GM23338 (cell line): ENCODE results near the gene TENM4. TPM values are rescaled to one million over a fixed set of nuclear protein-coding genes. Genes with fewer than 3 reads are reported as not detected.

Source experiments
- ATAC-seq: fragments of 200-7000 bp; cut with Tn5 transposase; 3 replicates; pipeline ENCODE4 v1.9.1; 2020
- DNase-seq: peaks from one replicate; pipeline ENCODE4 v3.0.0-alpha.2; 2015; ENCODE audit warnings: low spot score
- H2AFZ ChIP-seq: fragments of 200-600 bp; sonication (generic); 2 replicates; pipeline ENCODE4 v1.8.0; 2016; ENCODE audit warnings: antibody characterized with exemption, mild to moderate bottlenecking, moderate library complexity
- H3F3A ChIP-seq: fragments of 200-600 bp; sonication (generic); replicated peaks from 2 replicates; pipeline ENCODE4 v1.8.0; 2017; ENCODE audit warnings: antibody characterized with exemption, mixed run types, low read depth
- H3K27ac ChIP-seq: fragments of 200-600 bp; sonication (generic); 2 replicates; pipeline ENCODE4 v1.6.1; 2016; ENCODE audit warnings: low read depth
- H3K27me3 ChIP-seq: fragments of 200-600 bp; sonication (generic); 2 replicates; pipeline ENCODE4 v1.8.0; 2016; ENCODE audit warnings: mild to moderate bottlenecking, mixed run types, moderate library complexity; ENCODE audit not compliant: insufficient read depth
- H3K36me3 ChIP-seq: fragments of 200-600 bp; sonication (generic); 2 replicates; pipeline ENCODE4 v1.8.0; 2016; ENCODE audit warnings: mild to moderate bottlenecking; ENCODE audit not compliant: insufficient read depth
- H3K4me1 ChIP-seq: fragments of 200-600 bp; sonication (generic); 2 replicates; pipeline ENCODE4 v1.8.0; 2016; ENCODE audit warnings: mild to moderate bottlenecking, moderate library complexity; ENCODE audit not compliant: insufficient read depth
- H3K4me2 ChIP-seq: fragments of 200-600 bp; sonication (generic); 2 replicates; pipeline ENCODE4 v1.7.1; 2017; ENCODE audit warnings: mixed run types
- H3K4me3 ChIP-seq: fragments of 200-600 bp; sonication (generic); 2 replicates; pipeline ENCODE4 v1.6.1; 2016; ENCODE audit warnings: mixed run types
- H3K79me2 ChIP-seq: fragments of 200-600 bp; sonication (generic); replicated peaks from 2 replicates; pipeline ENCODE4 v1.8.0; 2017; ENCODE audit warnings: mild to moderate bottlenecking; ENCODE audit not compliant: insufficient read depth
- H3K9me2 ChIP-seq: fragments of 200-600 bp; sonication (generic); 2 replicates; pipeline ENCODE4 v1.8.0; 2017; ENCODE audit not compliant: insufficient read depth
- H4K20me1 ChIP-seq: fragments of 200-600 bp; sonication (generic); replicated peaks from 2 replicates; pipeline ENCODE4 v1.8.0; 2017; ENCODE audit warnings: mild to moderate bottlenecking; ENCODE audit not compliant: insufficient read depth
- H3K27ac Mint-ChIP-seq: 2 replicates; pipeline ENCODE4 v1.8.0; 2020; ENCODE audit warnings: inconsistent platforms, mild to moderate bottlenecking, moderate library complexity, mixed read lengths
- H3K27me3 Mint-ChIP-seq: 3 replicates; pipeline ENCODE4 v1.8.0; 2022; ENCODE audit warnings: low read depth, mild to moderate bottlenecking, moderate library complexity, mixed read lengths, inconsistent platforms; ENCODE audit not compliant: insufficient read depth, poor library complexity
- H3K36me3 Mint-ChIP-seq: 3 replicates; pipeline ENCODE4 v1.8.0; 2021; ENCODE audit warnings: low read depth, mild to moderate bottlenecking, inconsistent platforms, moderate library complexity, mixed read lengths
- H3K4me1 Mint-ChIP-seq: 3 replicates; pipeline ENCODE4 v1.8.0; 2020; ENCODE audit warnings: mild to moderate bottlenecking, inconsistent platforms, mixed read lengths
- H3K4me3 Mint-ChIP-seq: 3 replicates; pipeline ENCODE4 v1.8.0; 2021; ENCODE audit warnings: moderate library complexity, mild to moderate bottlenecking, inconsistent platforms, mixed read lengths
- H3K9me3 Mint-ChIP-seq: 3 replicates; pipeline ENCODE4 v1.8.0; 2020; ENCODE audit warnings: moderate library complexity, mild to moderate bottlenecking, inconsistent platforms, mixed read lengths
- CREB1 ChIP-seq: fragments of 250-450 bp; sonication (Bioruptor Pico); IDR thresholded peaks from 2 replicates; pipeline ENCODE4 v1.5.0; 2020; ENCODE audit warnings: low read depth, mild to moderate bottlenecking, moderate library complexity
- EZH2phosphoT487 ChIP-seq: fragments of 200-600 bp; sonication (generic); IDR thresholded peaks from one replicate; pipeline ENCODE4 v1.8.1; 2018; ENCODE audit warnings: antibody characterized with exemption; ENCODE audit not compliant: unreplicated experiment
- POLR2AphosphoS5 ChIP-seq: IDR thresholded peaks from 2 replicates; pipeline ENCODE4 v1.6.1; 2016; ENCODE audit warnings: antibody characterized with exemption, low read depth
- STAT1 ChIP-seq: IDR thresholded peaks from one replicate; pipeline ENCODE4 v1.6.1; 2016; ENCODE audit warnings: antibody characterized with exemption; ENCODE audit not compliant: unreplicated experiment
- ZNF114 ChIP-seq: fragments of 250-450 bp; sonication (Bioruptor Pico); IDR thresholded peaks from 2 replicates; pipeline ENCODE4 v1.5.0; 2020; ENCODE audit warnings: mild to moderate bottlenecking, moderate library complexity
- polyA plus RNA-seq: library from polyadenylated mRNA; unstranded; fragments of >200 nt; fragmentation: Nextera tagmentation; extraction: Ambion mirVana; gene quantifications from 2 replicates; pipeline ENCODE4 v1.2.1, GENCODE V29; 2016
- total RNA-seq: library from RNA; depleted of rRNA; stranded (reverse); fragments of >200 nt; shearing (Covaris generic); gene quantifications from 2 replicates; pipeline ENCODE4 v1.2.3, GENCODE V29; 2014
- TF ChIP-seq, protein P1 (sequence below): fragments of 250-450 bp; sonication (Bioruptor Pico); IDR thresholded peaks from 2 replicates; pipeline ENCODE4 v1.5.0; 2020; ENCODE audit warnings: mild to moderate bottlenecking, moderate library complexity
- TF ChIP-seq, protein P2 (sequence below), 2 experiments: fragments of 200-600 bp in 1 of 2; sonication (generic) in 1 of 2; conservative IDR thresholded peaks; 2 replicates each; pipeline versions ENCODE4 v1.5.1 to v1.6.1; 2016 to 2017; ENCODE audit warnings: antibody characterized with exemption in 2 of 2, low read depth in 2 of 2, mild to moderate bottlenecking in 2 of 2, moderate library complexity in 1 of 2

Gene TENM4
- total and polyA plus RNA-seq, 2 experiments from 2014 or later = 7.3 TPM

DNA sequence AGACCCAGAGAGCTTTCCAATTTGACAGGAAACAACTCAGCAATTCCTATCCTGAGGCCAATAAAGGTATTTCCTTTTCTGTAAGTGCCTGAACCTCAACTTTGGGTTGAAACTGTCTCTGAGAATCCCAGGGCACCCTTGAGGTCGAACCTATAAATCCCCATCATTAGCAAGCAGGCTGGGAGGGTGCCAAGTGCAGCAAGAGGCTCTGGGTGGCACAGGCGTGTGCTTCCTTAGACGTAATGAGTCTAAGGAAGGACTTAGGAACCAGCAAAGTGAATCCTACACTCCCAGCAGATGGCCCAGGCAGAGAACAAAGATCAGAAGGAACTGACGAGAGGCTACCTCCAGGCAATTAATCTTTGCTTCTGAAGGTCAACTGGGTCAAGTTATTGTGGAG lies 631.9 kb downstream of the TENM4 start (continued):
- TF ChIP-seq, protein P1, sequence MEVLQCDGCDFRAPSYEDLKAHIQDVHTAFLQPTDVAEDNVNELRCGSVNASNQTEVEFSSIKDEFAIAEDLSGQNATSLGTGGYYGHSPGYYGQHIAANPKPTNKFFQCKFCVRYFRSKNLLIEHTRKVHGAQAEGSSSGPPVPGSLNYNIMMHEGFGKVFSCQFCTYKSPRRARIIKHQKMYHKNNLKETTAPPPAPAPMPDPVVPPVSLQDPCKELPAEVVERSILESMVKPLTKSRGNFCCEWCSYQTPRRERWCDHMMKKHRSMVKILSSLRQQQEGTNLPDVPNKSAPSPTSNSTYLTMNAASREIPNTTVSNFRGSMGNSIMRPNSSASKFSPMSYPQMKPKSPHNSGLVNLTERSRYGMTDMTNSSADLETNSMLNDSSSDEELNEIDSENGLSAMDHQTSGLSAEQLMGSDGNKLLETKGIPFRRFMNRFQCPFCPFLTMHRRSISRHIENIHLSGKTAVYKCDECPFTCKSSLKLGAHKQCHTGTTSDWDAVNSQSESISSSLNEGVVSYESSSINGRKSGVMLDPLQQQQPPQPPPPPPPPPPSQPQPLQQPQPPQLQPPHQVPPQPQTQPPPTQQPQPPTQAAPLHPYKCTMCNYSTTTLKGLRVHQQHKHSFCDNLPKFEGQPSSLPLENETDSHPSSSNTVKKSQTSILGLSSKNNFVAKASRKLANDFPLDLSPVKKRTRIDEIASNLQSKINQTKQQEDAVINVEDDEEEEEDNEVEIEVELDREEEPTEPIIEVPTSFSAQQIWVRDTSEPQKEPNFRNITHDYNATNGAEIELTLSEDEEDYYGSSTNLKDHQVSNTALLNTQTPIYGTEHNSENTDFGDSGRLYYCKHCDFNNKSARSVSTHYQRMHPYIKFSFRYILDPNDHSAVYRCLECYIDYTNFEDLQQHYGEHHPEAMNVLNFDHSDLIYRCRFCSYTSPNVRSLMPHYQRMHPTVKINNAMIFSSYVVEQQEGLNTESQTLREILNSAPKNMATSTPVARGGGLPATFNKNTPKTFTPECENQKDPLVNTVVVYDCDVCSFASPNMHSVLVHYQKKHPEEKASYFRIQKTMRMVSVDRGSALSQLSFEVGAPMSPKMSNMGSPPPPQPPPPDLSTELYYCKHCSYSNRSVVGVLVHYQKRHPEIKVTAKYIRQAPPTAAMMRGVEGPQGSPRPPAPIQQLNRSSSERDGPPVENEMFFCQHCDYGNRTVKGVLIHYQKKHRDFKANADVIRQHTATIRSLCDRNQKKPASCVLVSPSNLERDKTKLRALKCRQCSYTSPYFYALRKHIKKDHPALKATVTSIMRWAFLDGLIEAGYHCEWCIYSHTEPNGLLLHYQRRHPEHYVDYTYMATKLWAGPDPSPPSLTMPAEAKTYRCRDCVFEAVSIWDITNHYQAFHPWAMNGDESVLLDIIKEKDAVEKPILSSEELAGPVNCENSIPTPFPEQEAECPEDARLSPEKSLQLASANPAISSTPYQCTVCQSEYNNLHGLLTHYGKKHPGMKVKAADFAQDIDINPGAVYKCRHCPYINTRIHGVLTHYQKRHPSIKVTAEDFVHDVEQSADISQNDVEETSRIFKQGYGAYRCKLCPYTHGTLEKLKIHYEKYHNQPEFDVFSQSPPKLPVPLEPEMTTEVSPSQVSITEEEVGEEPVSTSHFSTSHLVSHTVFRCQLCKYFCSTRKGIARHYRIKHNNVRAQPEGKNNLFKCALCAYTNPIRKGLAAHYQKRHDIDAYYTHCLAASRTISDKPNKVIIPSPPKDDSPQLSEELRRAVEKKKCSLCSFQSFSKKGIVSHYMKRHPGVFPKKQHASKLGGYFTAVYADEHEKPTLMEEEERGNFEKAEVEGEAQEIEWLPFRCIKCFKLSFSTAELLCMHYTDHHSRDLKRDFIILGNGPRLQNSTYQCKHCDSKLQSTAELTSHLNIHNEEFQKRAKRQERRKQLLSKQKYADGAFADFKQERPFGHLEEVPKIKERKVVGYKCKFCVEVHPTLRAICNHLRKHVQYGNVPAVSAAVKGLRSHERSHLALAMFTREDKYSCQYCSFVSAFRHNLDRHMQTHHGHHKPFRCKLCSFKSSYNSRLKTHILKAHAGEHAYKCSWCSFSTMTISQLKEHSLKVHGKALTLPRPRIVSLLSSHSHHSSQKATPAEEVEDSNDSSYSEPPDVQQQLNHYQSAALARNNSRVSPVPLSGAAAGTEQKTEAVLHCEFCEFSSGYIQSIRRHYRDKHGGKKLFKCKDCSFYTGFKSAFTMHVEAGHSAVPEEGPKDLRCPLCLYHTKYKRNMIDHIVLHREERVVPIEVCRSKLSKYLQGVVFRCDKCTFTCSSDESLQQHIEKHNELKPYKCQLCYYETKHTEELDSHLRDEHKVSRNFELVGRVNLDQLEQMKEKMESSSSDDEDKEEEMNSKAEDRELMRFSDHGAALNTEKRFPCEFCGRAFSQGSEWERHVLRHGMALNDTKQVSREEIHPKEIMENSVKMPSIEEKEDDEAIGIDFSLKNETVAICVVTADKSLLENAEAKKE (CRISPR knock-in tag) = no peak
- TF ChIP-seq POLR2AphosphoS5 (no peak), EZH2phosphoT487 (no peak), STAT1 (no peak)

DNA sequence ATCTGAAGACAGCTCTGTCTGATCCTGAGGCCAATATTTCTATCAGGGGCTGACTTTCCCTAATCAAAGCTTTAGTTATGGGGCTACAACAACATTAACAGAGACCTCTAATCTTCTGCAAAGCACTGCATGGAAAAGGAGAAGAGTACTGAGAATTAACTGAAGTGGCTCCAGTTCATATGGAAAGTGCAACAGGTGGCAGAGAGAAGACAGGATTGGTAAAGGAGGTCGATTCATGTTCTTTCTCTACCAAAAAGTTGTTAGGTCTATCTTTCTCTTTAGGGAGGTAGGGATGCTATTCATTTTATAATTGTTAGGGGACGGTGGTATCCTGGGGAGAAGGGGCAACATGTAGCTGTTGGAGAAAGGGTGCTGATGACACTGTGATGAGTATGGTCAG lies 633.5 kb downstream of the TENM4 start:
- Histone ChIP-seq H3K9me2 (no peaks in the 10 kb centered on the region), H3K36me3 (no peaks in the 10 kb centered on the region), H2AFZ (no peak overlapping the region), H3K27ac (no peak overlapping the region), H3K27me3 (no peaks in the 10 kb centered on the region), H4K20me1 (no peaks in the 10 kb centered on the region), H3F3A (no peaks in the 10 kb centered on the region), H3K79me2 (no peaks in the 10 kb centered on the region), H3K4me2 (no peak overlapping the region), H3K4me3 (no peak overlapping the region), H3K4me1 (peaks cover 3% of the 10 kb centered on the region)
- Mint-ChIP-seq H3K4me1 (peaks cover 13% of the 10 kb centered on the region), H3K27ac (no peak overlapping the region), H3K36me3 (no peaks in the 10 kb centered on the region), H3K9me3 (no peaks in the 10 kb centered on the region), H3K27me3 (peaks cover 9% of the 10 kb centered on the region), H3K4me3 (no peak overlapping the region)
- no peak for DNase-seq
- no peak for ATAC-seq
- TF ChIP-seq, protein P2, sequence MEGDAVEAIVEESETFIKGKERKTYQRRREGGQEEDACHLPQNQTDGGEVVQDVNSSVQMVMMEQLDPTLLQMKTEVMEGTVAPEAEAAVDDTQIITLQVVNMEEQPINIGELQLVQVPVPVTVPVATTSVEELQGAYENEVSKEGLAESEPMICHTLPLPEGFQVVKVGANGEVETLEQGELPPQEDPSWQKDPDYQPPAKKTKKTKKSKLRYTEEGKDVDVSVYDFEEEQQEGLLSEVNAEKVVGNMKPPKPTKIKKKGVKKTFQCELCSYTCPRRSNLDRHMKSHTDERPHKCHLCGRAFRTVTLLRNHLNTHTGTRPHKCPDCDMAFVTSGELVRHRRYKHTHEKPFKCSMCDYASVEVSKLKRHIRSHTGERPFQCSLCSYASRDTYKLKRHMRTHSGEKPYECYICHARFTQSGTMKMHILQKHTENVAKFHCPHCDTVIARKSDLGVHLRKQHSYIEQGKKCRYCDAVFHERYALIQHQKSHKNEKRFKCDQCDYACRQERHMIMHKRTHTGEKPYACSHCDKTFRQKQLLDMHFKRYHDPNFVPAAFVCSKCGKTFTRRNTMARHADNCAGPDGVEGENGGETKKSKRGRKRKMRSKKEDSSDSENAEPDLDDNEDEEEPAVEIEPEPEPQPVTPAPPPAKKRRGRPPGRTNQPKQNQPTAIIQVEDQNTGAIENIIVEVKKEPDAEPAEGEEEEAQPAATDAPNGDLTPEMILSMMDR (conservative IDR thresholded peaks at IDR 0.05; ENCODE audit: low read depth in 2 of 2) = no peak
- no peak for TF ChIP-seq ZNF114 (CRISPR knock-in tag)
- no peak for TF ChIP-seq CREB1 (CRISPR knock-in tag)
